ENCODE data around the gene EXOC4.

Gene EXOC4

GRCh38 chr7:133871757-133872156 lies 618.9 kb downstream of the EXOC4 start:
- TF ChIP-seq CTCF (IDR thresholded peaks at IDR 0.05; ENCODE audit: poor library complexity, severe bottlenecking), result no peak
- no peaks in the 10 kb centered on the region for H3K9me3 ChIP-seq (ENCODE audit: severe bottlenecking)
- no peaks in the 10 kb centered on the region for H3K4me1 ChIP-seq (ENCODE audit: insufficient read depth, poor library complexity, severe bottlenecking)
- DNase-seq (ENCODE audit: low spot score) (no peak), ATAC-seq (ENCODE audit: low read depth) (no peak)
- no peaks in the 10 kb centered on the region for H3K36me3 ChIP-seq (ENCODE audit: low read depth)
- no peak overlapping the region for H3K27ac ChIP-seq (ENCODE audit: poor library complexity, severe bottlenecking)
- no peak overlapping the region for H3K4me3 ChIP-seq (ENCODE audit: severe bottlenecking)
- H3K27me3 ChIP-seq (ENCODE audit: insufficient read depth, poor library complexity, severe bottlenecking), result no peaks in the 10 kb centered on the region

- DNase-seq (ENCODE audit: low spot score) (no peak), ATAC-seq (ENCODE audit: low read depth) (no peak)
- H3K9me3 ChIP-seq (ENCODE audit: severe bottlenecking), result peaks cover 3% of the 10 kb centered on the region
- TF ChIP-seq CTCF (IDR thresholded peaks at IDR 0.05; ENCODE audit: poor library complexity, severe bottlenecking), result no peak
- H3K27me3 ChIP-seq (ENCODE audit: insufficient read depth, poor library complexity, severe bottlenecking), result no peaks in the 10 kb centered on the region
- H3K36me3 ChIP-seq (ENCODE audit: low read depth), result no peaks in the 10 kb centered on the region
- no peaks in the 10 kb centered on the region for H3K4me1 ChIP-seq (ENCODE audit: insufficient read depth, poor library complexity, severe bottlenecking)
- no peak overlapping the region for H3K4me3 ChIP-seq (ENCODE audit: severe bottlenecking)
- H3K27ac ChIP-seq (ENCODE audit: poor library complexity, severe bottlenecking), result no peak overlapping the region
These were observed 620.3 kb downstream of the EXOC4 start for GRCh38 chr7:133873187-133873586.

GRCh38 chr7:133873631-133874030 lies 620.8 kb downstream of the EXOC4 start:
- H3K27ac ChIP-seq (ENCODE audit: poor library complexity, severe bottlenecking), result no peak overlapping the region
- TF ChIP-seq CTCF (IDR thresholded peaks at IDR 0.05; ENCODE audit: poor library complexity, severe bottlenecking), result no peak
- no peaks in the 10 kb centered on the region for H3K36me3 ChIP-seq (ENCODE audit: low read depth)
- DNase-seq (ENCODE audit: low spot score), result no peak
- no peaks in the 10 kb centered on the region for H3K4me1 ChIP-seq (ENCODE audit: insufficient read depth, poor library complexity, severe bottlenecking)
- peaks cover 3% of the 10 kb centered on the region for H3K9me3 ChIP-seq (ENCODE audit: severe bottlenecking)
- no peak for ATAC-seq (ENCODE audit: low read depth)
- H3K4me3 ChIP-seq (ENCODE audit: severe bottlenecking), result no peak overlapping the region
- H3K27me3 ChIP-seq (ENCODE audit: insufficient read depth, poor library complexity, severe bottlenecking), result no peaks in the 10 kb centered on the region

- no peaks in the 10 kb centered on the region for H3K4me1 ChIP-seq (ENCODE audit: insufficient read depth, poor library complexity, severe bottlenecking)
- no peaks in the 10 kb centered on the region for H3K36me3 ChIP-seq (ENCODE audit: low read depth)
- no peak for TF ChIP-seq CTCF (IDR thresholded peaks at IDR 0.05; ENCODE audit: poor library complexity, severe bottlenecking)
- no peaks in the 10 kb centered on the region for H3K27me3 ChIP-seq (ENCODE audit: insufficient read depth, poor library complexity, severe bottlenecking)
- no peak overlapping the region for H3K27ac ChIP-seq (ENCODE audit: poor library complexity, severe bottlenecking)
- no peak overlapping the region for H3K4me3 ChIP-seq (ENCODE audit: severe bottlenecking)
- ATAC-seq (ENCODE audit: low read depth), result no peak
- DNase-seq (ENCODE audit: low spot score), result no peak
- H3K9me3 ChIP-seq (ENCODE audit: severe bottlenecking), result no peaks in the 10 kb centered on the region
These were observed 630.7 kb downstream of the EXOC4 start for GRCh38 chr7:133883591-133883990.

GRCh38 chr7:133885213-133885612 lies 632.3 kb downstream of the EXOC4 start:
- no peak for TF ChIP-seq CTCF (IDR thresholded peaks at IDR 0.05; ENCODE audit: poor library complexity, severe bottlenecking)

More at GRCh38 chr7:133885213-133885612, 632.3 kb downstream of the EXOC4 start:
- H3K4me3 ChIP-seq (ENCODE audit: severe bottlenecking), result no peak overlapping the region
- no peaks in the 10 kb centered on the region for H3K4me1 ChIP-seq (ENCODE audit: insufficient read depth, poor library complexity, severe bottlenecking)
- no peak overlapping the region for H3K27ac ChIP-seq (ENCODE audit: poor library complexity, severe bottlenecking)
- DNase-seq (ENCODE audit: low spot score) (no peak), ATAC-seq (ENCODE audit: low read depth) (no peak)
- H3K27me3 ChIP-seq (ENCODE audit: insufficient read depth, poor library complexity, severe bottlenecking), result no peaks in the 10 kb centered on the region
- H3K9me3 ChIP-seq (ENCODE audit: severe bottlenecking), result no peaks in the 10 kb centered on the region
- no peaks in the 10 kb centered on the region for H3K36me3 ChIP-seq (ENCODE audit: low read depth)

All from RWPE2 (cell line).